Measurements from ENCODE around the gene GNG7.

GRCh38 chr19:2482354-2483038 lies 220.0 kb downstream of the GNG7 start:
- TF ChIP-seq CTCF (IDR thresholded peaks at IDR 0.05; ENCODE audit: borderline replicate concordance, extremely low read depth, low read length, poor library complexity, severe bottlenecking) (no peak), EZH2 (IDR thresholded peaks at IDR 0.05; ENCODE audit: borderline replicate concordance, low read depth, low read length, severe bottlenecking) (no peak)
